Effector memory CD4-positive, alpha-beta T cell (primary cell): ENCODE data around the gene SHOX.
"Not testable (repeated sequence)": the region's sequence is repeated elsewhere in the genome, so short reads cannot be mapped to it uniquely, and the experiment has no call there.

Experiments used
- DNase-seq, 3 donors: peaks; one replicate each; pipeline ENCODE4 v3.0.0-alpha.2; 2020
- H3K27ac ChIP-seq: 2 replicates; pipeline ENCODE4 v1.7.0; 2013; ENCODE audit warnings: mild to moderate bottlenecking, low read length, moderate library complexity; ENCODE audit not compliant: insufficient read depth, poor library complexity, severe bottlenecking
- H3K27me3 ChIP-seq: replicated peaks from 2 replicates; pipeline ENCODE4 v1.7.0; 2013; ENCODE audit warnings: mild to moderate bottlenecking, low read length; ENCODE audit not compliant: insufficient read depth, control insufficient read depth, poor library complexity, severe bottlenecking
- H3K36me3 ChIP-seq: 2 replicates; pipeline ENCODE4 v1.7.0; 2013; ENCODE audit warnings: mild to moderate bottlenecking, low read length, moderate library complexity; ENCODE audit not compliant: control insufficient read depth, insufficient read depth
- H3K4me1 ChIP-seq: 2 replicates; pipeline ENCODE4 v1.7.0; 2013; ENCODE audit warnings: low read length, mild to moderate bottlenecking; ENCODE audit not compliant: control insufficient read depth, insufficient read depth, poor library complexity, severe bottlenecking
- H3K4me3 ChIP-seq: 2 replicates; pipeline ENCODE4 v1.7.0; 2013; ENCODE audit warnings: low read length, low read depth, mild to moderate bottlenecking; ENCODE audit not compliant: insufficient read depth, poor library complexity, severe bottlenecking
- H3K9me3 ChIP-seq: 2 replicates; pipeline ENCODE4 v1.7.0; 2013; ENCODE audit warnings: mild to moderate bottlenecking, low read length, moderate library complexity; ENCODE audit not compliant: control insufficient read depth

SHOX gene

GRCh38 chrX:603029-603428 is 27.6 kb upstream of the SHOX start:
- H3K27me3 ChIP-seq, H3K36me3 ChIP-seq, H3K9me3 ChIP-seq, H3K27ac ChIP-seq, H3K4me3 ChIP-seq, H3K4me1 ChIP-seq, DNase-seq: not testable (repeated sequence)

GRCh38 chrX:604616-605015 is 26.0 kb upstream of the SHOX start:
- not testable (repeated sequence) for H3K36me3 ChIP-seq, H3K4me1 ChIP-seq, H3K27me3 ChIP-seq, DNase-seq, H3K4me3 ChIP-seq, H3K9me3 ChIP-seq, H3K27ac ChIP-seq

GRCh38 chrX:608088-608487 is 22.5 kb upstream of the SHOX start:
- H3K27me3 ChIP-seq, H3K9me3 ChIP-seq, H3K4me1 ChIP-seq, DNase-seq, H3K36me3 ChIP-seq, H3K27ac ChIP-seq, H3K4me3 ChIP-seq: not testable (repeated sequence)

GRCh38 chrX:614136-614535 is 16.5 kb upstream of the SHOX start:
- H3K4me1 ChIP-seq, result no peaks in the 10 kb centered on the region
- no peaks in the 10 kb centered on the region for H3K36me3 ChIP-seq
- no peak overlapping the region for H3K27ac ChIP-seq
- no peaks in the 10 kb centered on the region for H3K9me3 ChIP-seq
- H3K27me3 ChIP-seq, result no peaks in the 10 kb centered on the region
- DNase-seq, result no peak
- H3K4me3 ChIP-seq, result no peak overlapping the region

GRCh38 chrX:617401-617800 is 13.2 kb upstream of the SHOX start:
- Histone ChIP-seq H3K27ac (no peak overlapping the region), H3K27me3 (no peaks in the 10 kb centered on the region)
- no peak for DNase-seq

GRCh38 chrX:617891-618290 is 12.7 kb upstream of the SHOX start:
- Histone ChIP-seq H3K4me3 (no peak overlapping the region), H3K4me1 (no peaks in the 10 kb centered on the region), H3K9me3 (no peaks in the 10 kb centered on the region), H3K36me3 (no peaks in the 10 kb centered on the region), H3K27me3 (no peaks in the 10 kb centered on the region), H3K27ac (no peak overlapping the region)
- DNase-seq, result no peak

More at GRCh38 chrX:617401-617800, 13.2 kb upstream of the SHOX start:
- no peaks in the 10 kb centered on the region for H3K4me1 ChIP-seq
- H3K9me3 ChIP-seq, result no peaks in the 10 kb centered on the region
- H3K4me3 ChIP-seq, result no peak overlapping the region
- H3K36me3 ChIP-seq, result no peaks in the 10 kb centered on the region

GRCh38 chrX:618304-618703 is 12.3 kb upstream of the SHOX start:
- not testable (repeated sequence) for H3K36me3 ChIP-seq, DNase-seq, H3K4me3 ChIP-seq, H3K9me3 ChIP-seq, H3K27ac ChIP-seq, H3K27me3 ChIP-seq, H3K4me1 ChIP-seq

- no peaks in the 10 kb centered on the region for H3K27me3 ChIP-seq
- no peaks in the 10 kb centered on the region for H3K36me3 ChIP-seq
- H3K27ac ChIP-seq, result no peak overlapping the region
- no peak overlapping the region for H3K4me3 ChIP-seq
- no peak for DNase-seq
- no peaks in the 10 kb centered on the region for H3K4me1 ChIP-seq
- H3K9me3 ChIP-seq, result no peaks in the 10 kb centered on the region
Observed at GRCh38 chrX:618761-619450, 11.7 kb upstream of the SHOX start.

GRCh38 chrX:619451-619811 is 11.2 kb upstream of the SHOX start:
- Histone ChIP-seq H3K27me3 (no peaks in the 10 kb centered on the region), H3K9me3 (no peaks in the 10 kb centered on the region), H3K27ac (no peak overlapping the region), H3K4me1 (no peaks in the 10 kb centered on the region), H3K36me3 (no peaks in the 10 kb centered on the region), H3K4me3 (no peak overlapping the region)
- no peak for DNase-seq

- no peaks in the 10 kb centered on the region for H3K27me3 ChIP-seq
Observed at GRCh38 chrX:619812-620531, 10.6 kb upstream of the SHOX start.

More at GRCh38 chrX:619812-620531, 10.6 kb upstream of the SHOX start:
- Histone ChIP-seq H3K27ac (no peak overlapping the region), H3K4me1 (no peaks in the 10 kb centered on the region), H3K9me3 (no peaks in the 10 kb centered on the region), H3K4me3 (no peak overlapping the region), H3K36me3 (no peaks in the 10 kb centered on the region)
- no peak for DNase-seq
